ENCODE data around the gene TNS1. TPM values are rescaled to one million over a fixed set of nuclear protein-coding genes. Genes with fewer than 3 reads are reported as not detected.

TNS1 gene
- polyA plus RNA-seq, 1 of the 3 experiments (the other 2 are of a cell fraction) = 12.1 TPM

- Histone ChIP-seq H4K20me1 (ENCODE audit: insufficient read depth) (no peaks in the 10 kb centered on the region; the same call in 1 of the 2 replicates), H3K27me3 (ENCODE audit: insufficient read depth) (no peaks in the 10 kb centered on the region), H3K27ac (ENCODE audit: low read depth in 2 of 2, low read length in 1 of 2) (no peak overlapping the region), H2AFZ (ENCODE audit: low read depth) (no peak overlapping the region), H3K9me2 (no peaks in the 10 kb centered on the region), H3K4me2 (no peak overlapping the region), H3K9ac (no peak overlapping the region), H3K4me3 (ENCODE audit: low read depth in 2 of 2, low read length in 1 of 2) (no peak overlapping the region), H3F3A (replicated peaks; ENCODE audit: insufficient read depth) (peaks cover 38% of the 10 kb centered on the region), H3K79me2 (ENCODE audit: insufficient read depth) (no peaks in the 10 kb centered on the region), H3K36me3 (replicated peaks in 1 of 2; ENCODE audit: control insufficient read depth in 1 of 2, insufficient read depth in 2 of 2, low read length in 1 of 2) (peaks cover 0 to 8% of the 10 kb centered on the region in 2 experiments), H3K4me1 (ENCODE audit: control insufficient read depth in 1 of 2, insufficient read depth in 2 of 2, low read depth in 1 of 2, low read length in 1 of 2) (peaks cover 0 to 6% of the 10 kb centered on the region in 2 experiments; a peak in 1 of 4 replicates), H3K9me3 (no peaks in the 10 kb centered on the region)
- ChIA-PET CTCF (interaction anchor here (0.7 to 18.5 kb wide), 14 partner anchors 9 to 277 kb away, joined by 3 to 666 read pairs (median 4); partner anchors contain the start of genes RUFY4 and TNS1), POLR2A (no interaction called here)
- peak; percentile 2 for DNase-seq
- WGBS (ENCODE audit: low lambda C conversion rate) = 93% methylated on average over 2 of the region's 2 CpGs
- no peak for TF ChIP-seq GABPA (IDR thresholded peaks at IDR 0.05; ENCODE audit: low read depth)
- TF ChIP-seq FOXM1 (IDR thresholded peaks at IDR 0.05; ENCODE audit: low read depth) = no peak
- no peak for TF ChIP-seq MAX (IDR thresholded peaks at IDR 0.05; ENCODE audit: low read depth)
- no peak for TF ChIP-seq RXRA (IDR thresholded peaks at IDR 0.05; ENCODE audit: borderline replicate concordance, low read depth)
- TF ChIP-seq SIN3A (IDR thresholded peaks at IDR 0.05; ENCODE audit: borderline replicate concordance, low read depth, low read length) = no peak
- no peak for TF ChIP-seq IRF3 (IDR thresholded peaks at IDR 0.05; ENCODE audit: low read depth, low read length)
- no peak for TF ChIP-seq EZH2phosphoT487 (IDR thresholded peaks at IDR 0.05; ENCODE audit: borderline replicate concordance, low read depth)
- no peak for TF ChIP-seq CHD2 (IDR thresholded peaks at IDR 0.05; ENCODE audit: low read length, partially characterized antibody)
- TF ChIP-seq RAD21 (IDR thresholded peaks at IDR 0.05; ENCODE audit: low read length) = no peak
- TF ChIP-seq REST (IDR thresholded peaks at IDR 0.05; ENCODE audit: low read depth, low read length) = no peak
- no peak for TF ChIP-seq CTCF (IDR thresholded peaks at IDR 0.05)
- no peak for TF ChIP-seq ELF1 (IDR thresholded peaks at IDR 0.05)
- no peak for TF ChIP-seq POLR2AphosphoS5 (IDR thresholded peaks at IDR 0.05; ENCODE audit: low read depth, low read length)
- no peak for TF ChIP-seq ZBTB33 (IDR thresholded peaks at IDR 0.05; ENCODE audit: borderline replicate concordance, low read depth)
- no peak for TF ChIP-seq RFX5 (IDR thresholded peaks at IDR 0.05; ENCODE audit: low read length)
- TF ChIP-seq PBX3 (IDR thresholded peaks at IDR 0.05) = no peak
- no peak for TF ChIP-seq FOXJ3 (CRISPR knock-in tag; IDR thresholded peaks at IDR 0.05)
- TF ChIP-seq MEF2A (IDR thresholded peaks at IDR 0.05; ENCODE audit: borderline replicate concordance, low read depth) = no peak
- TF ChIP-seq GATA2 (CRISPR knock-in tag; IDR thresholded peaks at IDR 0.05) = no peak
- no peak for TF ChIP-seq EP300 (IDR thresholded peaks at IDR 0.05; ENCODE audit: borderline replicate concordance in 1 of 2, low read depth in 1 of 2, low read length in 1 of 2)
Measured at GRCh38 chr2:217791551-217791950, 211.2 kb downstream of the TNS1 start.
